Measurements from ENCODE around the gene CCL5. TPM values are rescaled to one million over a fixed set of nuclear protein-coding genes. Genes with fewer than 3 reads are reported as not detected.

CCL5 gene
- total RNA-seq, 2 experiments from 2014 or later: 35.6 to 40.1 TPM

DNA sequence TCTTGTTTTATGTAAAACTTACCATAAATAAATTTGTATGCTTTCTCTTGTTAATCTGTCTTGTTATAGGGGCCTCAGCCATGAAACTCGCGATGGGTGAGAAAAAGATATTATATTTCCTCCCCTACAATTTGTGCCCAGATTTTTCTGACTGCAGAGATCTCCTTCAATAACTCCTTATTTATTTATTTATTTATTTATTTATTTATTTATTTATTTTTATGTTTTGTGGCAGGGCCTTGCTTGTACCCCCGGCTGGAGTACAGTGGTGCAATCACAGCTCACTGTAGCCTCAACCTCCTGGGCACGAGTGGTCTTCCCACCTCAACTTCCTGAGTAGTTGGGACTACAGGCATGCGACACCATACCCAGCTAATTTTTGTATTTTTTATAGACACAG is 23.3 kb upstream of the CCL5 start:
- Mint-ChIP-seq H3K9me3 (no peaks in the 10 kb centered on the region), H3K27ac (no peak overlapping the region), H3K27me3 (no peaks in the 10 kb centered on the region), H3K4me3 (no peak overlapping the region), H3K4me1 (ENCODE audit: low read depth) (peaks cover 15% of the 10 kb centered on the region), H3K36me3 (ENCODE audit: low read depth) (no peaks in the 10 kb centered on the region)
- intact Hi-C loops (cut with DNase I, micrococcal nuclease): no loop called here
- H3K9me3 ChIP-seq (ENCODE audit: control insufficient read depth in 1 of 2, insufficient read depth in 1 of 2, low read length in 2 of 2): no peaks in the 10 kb centered on the region
- no peak overlapping the region for H3K4me3 ChIP-seq (ENCODE audit: low read length)
- TF ChIP-seq, protein P1, sequence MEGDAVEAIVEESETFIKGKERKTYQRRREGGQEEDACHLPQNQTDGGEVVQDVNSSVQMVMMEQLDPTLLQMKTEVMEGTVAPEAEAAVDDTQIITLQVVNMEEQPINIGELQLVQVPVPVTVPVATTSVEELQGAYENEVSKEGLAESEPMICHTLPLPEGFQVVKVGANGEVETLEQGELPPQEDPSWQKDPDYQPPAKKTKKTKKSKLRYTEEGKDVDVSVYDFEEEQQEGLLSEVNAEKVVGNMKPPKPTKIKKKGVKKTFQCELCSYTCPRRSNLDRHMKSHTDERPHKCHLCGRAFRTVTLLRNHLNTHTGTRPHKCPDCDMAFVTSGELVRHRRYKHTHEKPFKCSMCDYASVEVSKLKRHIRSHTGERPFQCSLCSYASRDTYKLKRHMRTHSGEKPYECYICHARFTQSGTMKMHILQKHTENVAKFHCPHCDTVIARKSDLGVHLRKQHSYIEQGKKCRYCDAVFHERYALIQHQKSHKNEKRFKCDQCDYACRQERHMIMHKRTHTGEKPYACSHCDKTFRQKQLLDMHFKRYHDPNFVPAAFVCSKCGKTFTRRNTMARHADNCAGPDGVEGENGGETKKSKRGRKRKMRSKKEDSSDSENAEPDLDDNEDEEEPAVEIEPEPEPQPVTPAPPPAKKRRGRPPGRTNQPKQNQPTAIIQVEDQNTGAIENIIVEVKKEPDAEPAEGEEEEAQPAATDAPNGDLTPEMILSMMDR (IDR thresholded peaks at IDR 0.05): no peak
- H3K27ac ChIP-seq (ENCODE audit: low read depth in 1 of 2, low read length in 2 of 2): no peak overlapping the region
- DNase-seq: no peak
- peaks cover 44% of the 10 kb centered on the region for H3K4me1 ChIP-seq (ENCODE audit: insufficient read depth, low read length)
- H3K27me3 ChIP-seq (ENCODE audit: control insufficient read depth in 1 of 2, insufficient read depth in 2 of 2, low read length in 2 of 2): no peaks in the 10 kb centered on the region
- CTCF ChIA-PET: no interaction called here
- POLR2A ChIA-PET: no interaction called here
- H3K36me3 ChIP-seq (ENCODE audit: insufficient read depth, low read length): no peaks in the 10 kb centered on the region
- ATAC-seq (ENCODE audit: poor library complexity): no peak

DNA sequence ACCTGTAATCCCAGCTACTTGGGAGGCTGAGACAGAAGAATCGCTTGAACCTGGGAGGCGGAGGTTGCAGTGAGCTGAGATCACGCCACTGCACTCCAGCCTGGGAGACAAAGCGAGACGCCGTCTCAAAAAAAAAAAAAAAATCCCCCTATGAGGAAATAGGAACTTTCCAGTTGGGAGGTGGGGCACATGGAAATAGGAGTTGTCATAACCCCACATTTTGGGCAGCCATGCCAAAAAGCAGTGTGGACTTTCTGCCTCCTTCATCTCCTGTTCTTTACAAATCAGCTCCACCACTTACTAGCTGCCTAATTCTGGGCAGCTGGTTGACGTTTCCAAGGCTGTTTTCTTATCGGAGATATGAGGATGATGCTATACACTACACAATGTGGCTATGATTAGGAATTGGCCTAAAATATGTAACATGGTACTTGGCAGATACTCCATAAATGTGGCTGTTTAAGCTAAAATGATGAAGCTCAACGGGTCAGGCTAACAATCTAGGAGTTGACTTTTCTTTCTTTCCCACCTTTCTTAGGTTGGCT is 21.5 kb upstream of the CCL5 start:
- CTCF ChIA-PET: interaction anchor here (1.3 kb wide), 1 partner anchor 10 kb away, joined by 3 read pairs; no protein-coding TSS in a partner anchor
- peaks cover 5% of the 10 kb centered on the region for H3K27me3 Mint-ChIP-seq
- TF ChIP-seq, protein P1 (IDR thresholded peaks at IDR 0.05): no peak
- Histone ChIP-seq H3K27me3 (ENCODE audit: control insufficient read depth in 1 of 2, insufficient read depth in 2 of 2, low read length in 2 of 2) (no peaks in the 10 kb centered on the region), H3K36me3 (ENCODE audit: insufficient read depth, low read length) (no peaks in the 10 kb centered on the region), H3K9me3 (ENCODE audit: control insufficient read depth in 1 of 2, insufficient read depth in 1 of 2, low read length in 2 of 2) (no peaks in the 10 kb centered on the region), H3K4me1 (ENCODE audit: insufficient read depth, low read length) (peaks cover 54% of the 10 kb centered on the region), H3K4me3 (ENCODE audit: low read length) (no peak overlapping the region), H3K27ac (ENCODE audit: low read depth in 1 of 2, low read length in 2 of 2) (no peak overlapping the region)
- H3K36me3 Mint-ChIP-seq (ENCODE audit: low read depth): no peaks in the 10 kb centered on the region
- no peak for ATAC-seq (ENCODE audit: poor library complexity)
- no peak overlapping the region for H3K4me3 Mint-ChIP-seq
- H3K9me3 Mint-ChIP-seq: no peaks in the 10 kb centered on the region
- H3K27ac Mint-ChIP-seq: peak overlapping the region; percentile 67
- intact Hi-C loops (cut with DNase I, micrococcal nuclease): no loop called here
- H3K4me1 Mint-ChIP-seq (ENCODE audit: low read depth): peaks cover 23% of the 10 kb centered on the region
- no peak for DNase-seq
- POLR2A ChIA-PET: interaction anchor here (0.7 kb wide), 2 partner anchors 13 to 31 kb away, joined by 3 read pairs; no protein-coding TSS in a partner anchor

DNA sequence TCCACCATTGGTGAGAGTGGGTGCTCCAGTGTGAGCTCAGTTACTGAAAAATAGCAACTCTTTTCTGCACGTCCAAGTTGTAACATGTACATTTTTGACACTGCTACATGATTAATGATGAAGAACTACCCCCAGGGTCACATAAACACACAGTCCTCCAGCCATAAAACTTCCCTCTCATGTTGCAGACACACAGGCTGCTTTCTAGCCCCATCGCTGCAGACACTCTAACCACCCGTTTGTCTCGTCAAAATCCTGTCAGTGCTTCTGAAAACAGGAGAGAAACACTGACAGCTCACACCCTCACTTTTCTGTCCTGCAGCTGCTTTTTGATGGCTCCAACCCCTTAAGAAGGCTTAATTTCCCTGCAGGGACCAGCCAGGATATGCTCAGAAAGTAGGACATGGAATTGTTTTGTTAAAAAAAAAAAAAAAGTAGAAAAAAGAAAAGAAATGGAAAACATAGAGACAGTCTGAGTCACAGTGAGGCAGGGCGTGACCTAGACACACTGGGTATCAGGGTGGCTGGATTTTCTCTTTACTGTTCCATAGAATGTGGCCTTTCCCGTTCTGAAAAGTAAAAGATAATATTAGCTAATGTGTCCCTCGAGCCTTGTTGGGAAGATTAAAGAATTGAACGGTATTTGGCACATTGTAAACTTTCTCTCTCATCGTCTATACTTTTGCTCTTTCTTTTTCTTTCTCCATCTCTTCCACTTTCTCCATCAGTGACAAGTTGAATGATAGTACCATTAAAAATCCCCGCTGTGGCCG is 20.7 kb upstream of the CCL5 start:
- Mint-ChIP-seq H3K36me3 (ENCODE audit: low read depth) (no peaks in the 10 kb centered on the region), H3K4me1 (ENCODE audit: low read depth) (peaks cover 23% of the 10 kb centered on the region), H3K27ac (peak overlapping the region; percentile 67), H3K4me3 (peak overlapping the region; percentile 12), H3K9me3 (no peaks in the 10 kb centered on the region), H3K27me3 (peaks cover 5% of the 10 kb centered on the region)
- ATAC-seq (ENCODE audit: poor library complexity) (peak; percentile 34), DNase-seq (peak in 5 of 14 experiments; percentile 6 to 60 (median 38))
- H3K36me3 ChIP-seq (ENCODE audit: insufficient read depth, low read length): no peaks in the 10 kb centered on the region
- POLR2A ChIA-PET: interaction anchor here (0.6 to 1.1 kb wide), 3 partner anchors 13 to 312 kb away, joined by 3 read pairs; no protein-coding TSS in a partner anchor
- intact Hi-C loops (cut with DNase I, micrococcal nuclease): no loop called here
- H3K4me3 ChIP-seq (ENCODE audit: low read length): no peak overlapping the region
- H3K9me3 ChIP-seq (ENCODE audit: control insufficient read depth in 1 of 2, insufficient read depth in 1 of 2, low read length in 2 of 2): no peaks in the 10 kb centered on the region
- H3K4me1 ChIP-seq (ENCODE audit: insufficient read depth, low read length): peaks cover 57% of the 10 kb centered on the region
- no peaks in the 10 kb centered on the region for H3K27me3 ChIP-seq (ENCODE audit: control insufficient read depth in 1 of 2, insufficient read depth in 2 of 2, low read length in 2 of 2)
- CTCF ChIA-PET: interaction anchor here (0.9 to 1.3 kb wide), 3 partner anchors 10 to 21 kb away, joined by 3 read pairs; partner anchors contain the start of gene CCL5
- TF ChIP-seq, protein P1 (IDR thresholded peaks at IDR 0.05): no peak
- H3K27ac ChIP-seq (ENCODE audit: low read depth in 1 of 2, low read length in 2 of 2): no peak overlapping the region
